ENCODE measurements around the gene EPB41L2.
"Not testable (repeated sequence)": the region's sequence is repeated elsewhere in the genome, so short reads cannot be mapped to it uniquely, and the experiment has no call there.

Gene EPB41L2

GRCh38 chr6:130937942-130938604, 125.0 kb downstream of the EPB41L2 start:
- DNase-seq: no peak

GRCh38 chr6:130936933-130937332, 126.1 kb downstream of the EPB41L2 start:
- DNase-seq: no peak

- DNase-seq: no peak
These were observed 127.1 kb downstream of the EPB41L2 start for GRCh38 chr6:130935978-130936377.

GRCh38 chr6:130934848-130935585, 128.0 kb downstream of the EPB41L2 start:
- DNase-seq: no peak

GRCh38 chr6:130933712-130934200, 129.3 kb downstream of the EPB41L2 start:
- DNase-seq: no peak

GRCh38 chr6:130932921-130933320, 130.1 kb downstream of the EPB41L2 start:
- no peak for DNase-seq

- no peak for DNase-seq
These were observed 130.6 kb downstream of the EPB41L2 start for GRCh38 chr6:130932438-130932837.

GRCh38 chr6:130931683-130932082, 131.4 kb downstream of the EPB41L2 start:
- no peak for DNase-seq

GRCh38 chr6:130929036-130929678, 133.9 kb downstream of the EPB41L2 start:
- DNase-seq: no peak

GRCh38 chr6:130928158-130928912, 134.7 kb downstream of the EPB41L2 start:
- DNase-seq: no peak

- DNase-seq: no peak
These were observed 135.7 kb downstream of the EPB41L2 start for GRCh38 chr6:130927305-130927704.

- DNase-seq: no peak
These were observed 139.7 kb downstream of the EPB41L2 start for GRCh38 chr6:130923350-130923749.

GRCh38 chr6:130922922-130923321, 140.1 kb downstream of the EPB41L2 start:
- DNase-seq: no peak

GRCh38 chr6:130920969-130921368, 142.1 kb downstream of the EPB41L2 start:
- DNase-seq: no peak

- DNase-seq: no peak
These were observed 144.9 kb downstream of the EPB41L2 start for GRCh38 chr6:130918171-130918570.

GRCh38 chr6:130915606-130916005, 147.4 kb downstream of the EPB41L2 start:
- not testable (repeated sequence) for DNase-seq

- no peak for DNase-seq
These were observed 149.9 kb downstream of the EPB41L2 start for GRCh38 chr6:130913120-130913519.

GRCh38 chr6:130912434-130912833, 150.6 kb downstream of the EPB41L2 start:
- no peak for DNase-seq

- no peak for DNase-seq
These were observed 154.1 kb downstream of the EPB41L2 start for GRCh38 chr6:130908958-130909357.

GRCh38 chr6:130908188-130908587, 154.9 kb downstream of the EPB41L2 start:
- DNase-seq: no peak

GRCh38 chr6:130907687-130908086, 155.4 kb downstream of the EPB41L2 start:
- DNase-seq: no peak

GRCh38 chr6:130906736-130907381, 156.2 kb downstream of the EPB41L2 start:
- no peak for DNase-seq
